Lung (tissue), 12 donors: ENCODE measurements around the gene CPLANE2. TPM values are rescaled to one million over a fixed set of nuclear protein-coding genes. Genes with fewer than 3 reads are reported as not detected.

Experiments used
- ATAC-seq: fragments of 200-7000 bp; cut with Tn5 transposase; one replicate; pipeline ENCODE4 v1.9.1; 2020; ENCODE audit warnings: moderate number of reproducible peaks; ENCODE audit not compliant: insufficient read depth, low FRiP score
- DNase-seq, 3 donors: peaks; one replicate each; pipeline ENCODE4 v3.0.0-alpha.2; 2013 to 2017
- H3K27ac ChIP-seq, 2 donors: one replicate each; pipeline ENCODE4 v1.5.1; 2013; ENCODE audit warnings: mild to moderate bottlenecking in 2 of 2, moderate library complexity in 2 of 2, control low read depth in 1 of 2, inconsistent platforms in 1 of 2, low read depth in 1 of 2, low read length in 1 of 2
- H3K27me3 ChIP-seq, 3 donors: one replicate each; pipeline ENCODE4 v1.5.1; 2013; ENCODE audit warnings: low read length in 2 of 3; ENCODE audit not compliant: control insufficient read depth in 3 of 3, insufficient read depth in 3 of 3
- H3K36me3 ChIP-seq, 4 donors: one replicate each; pipeline ENCODE4 v1.5.1; 2013; ENCODE audit warnings: low read length in 4 of 4, mild to moderate bottlenecking in 1 of 4, moderate library complexity in 1 of 4; ENCODE audit not compliant: control insufficient read depth in 4 of 4, insufficient read depth in 4 of 4
- H3K4me1 ChIP-seq, 5 donors: one replicate each; pipeline ENCODE4 v1.5.1; 2013; ENCODE audit warnings: low read length in 5 of 5, mild to moderate bottlenecking in 2 of 5, moderate library complexity in 1 of 5; ENCODE audit not compliant: control insufficient read depth in 5 of 5, insufficient read depth in 5 of 5
- H3K4me3 ChIP-seq: one replicate; pipeline ENCODE4 v1.5.1; 2013; ENCODE audit warnings: mild to moderate bottlenecking, control low read depth, moderate library complexity
- H3K9ac ChIP-seq, 2 donors: one replicate each; pipeline ENCODE4 v1.5.1; 2013; ENCODE audit warnings: low read length in 2 of 2, control low read depth in 1 of 2; ENCODE audit not compliant: insufficient read depth in 1 of 2
- H3K9me3 ChIP-seq, 4 donors: one replicate each; pipeline ENCODE4 v1.5.1; 2013; ENCODE audit warnings: low read length in 3 of 4, mild to moderate bottlenecking in 1 of 4, moderate library complexity in 1 of 4; ENCODE audit not compliant: control insufficient read depth in 4 of 4, insufficient read depth in 3 of 4
- CTCF ChIP-seq: IDR thresholded peaks from 2 replicates; pipeline ENCODE4 v1.5.1; 2012; ENCODE audit warnings: mild to moderate bottlenecking; ENCODE audit errors: control extremely low read depth, extremely low read depth
- WGBS, 2 donors: extraction: QIAGEN DNeasy Blood & Tissue Kit; methylation state at CpG; one replicate each; pipeline ENCODE4 v1.1.7; 2013; 5-methylcytosine and 5-hydroxymethylcytosine counted together
- polyA plus RNA-seq, 2 donors: library from polyadenylated mRNA; stranded (reverse); fragments of 200-250 nt; gene quantifications; one replicate each; pipeline ENCODE4 v1.2.1, GENCODE V29; 2013
- total RNA-seq, 2 donors: library from RNA; depleted of rRNA in 1 of 2; stranded (reverse); fragments of >200 nt in 1 of 2; gene quantifications; one replicate each; pipeline ENCODE4 v1.2.1, GENCODE V29; 2014 to 2021
- donor health status: control.
- donor health status: control.
- donor health status: Bipolar disorder and iron deficiency.
- donor health status: healthy.
- donor health status: DM: yes; HTN: yes; CAD: no.

CPLANE2 gene
- total and polyA plus RNA-seq, 4 donors = 4.5 to 13.7 (median 5.6) TPM

- ATAC-seq = peak; percentile 65
Observed at GRCh38 chr1:16243936-16244649, 7.1 kb upstream of the CPLANE2 start.

GRCh38 chr1:16243215-16243610 is 6.2 kb upstream of the CPLANE2 start:
- WGBS, 2 donors = 82% methylated on average over 8 of the region's 8 CpGs
- Histone ChIP-seq H3K27ac (no peak overlapping the region), H3K36me3 (peaks cover 0 to 2% (median 0%) of the 10 kb centered on the region in 4 donors), H3K4me1 (peaks cover 6 to 20% (median 9%) of the 10 kb centered on the region in 5 donors), H3K9ac (no peak overlapping the region), H3K27me3 (no peaks in the 10 kb centered on the region), H3K4me3 (no peak overlapping the region), H3K9me3 (no peaks in the 10 kb centered on the region)
- no peak for ATAC-seq
- TF ChIP-seq CTCF = no peak
- no peak for DNase-seq

More at GRCh38 chr1:16243936-16244649, 7.1 kb upstream of the CPLANE2 start:
- peak; percentile 92 for TF ChIP-seq CTCF
- no peak overlapping the region for H3K27ac ChIP-seq
- WGBS, 2 donors = 35% methylated on average over 8 of the region's 8 CpGs
- H3K9ac ChIP-seq = peak overlapping the region in 1 of 2 donors; percentile 36
- H3K36me3 ChIP-seq = peaks cover 0 to 2% (median 0%) of the 10 kb centered on the region in 4 donors
- no peak overlapping the region for H3K4me3 ChIP-seq
- no peaks in the 10 kb centered on the region for H3K9me3 ChIP-seq
- H3K4me1 ChIP-seq = peaks cover 9 to 29% (median 18%) of the 10 kb centered on the region in 5 donors
- peak; percentile 84 to 91 (median 90) for DNase-seq
- no peaks in the 10 kb centered on the region for H3K27me3 ChIP-seq

- Histone ChIP-seq H3K9me3 (no peaks in the 10 kb centered on the region), H3K36me3 (peaks cover 0 to 2% (median 0%) of the 10 kb centered on the region in 4 donors), H3K27ac (no peak overlapping the region), H3K4me1 (peaks cover 3 to 16% (median 5%) of the 10 kb centered on the region in 5 donors), H3K27me3 (no peaks in the 10 kb centered on the region), H3K4me3 (no peak overlapping the region), H3K9ac (no peak overlapping the region)
- ATAC-seq (no peak), DNase-seq (no peak)
- TF ChIP-seq CTCF = no peak
- 88 to 92% methylated on average over 17 of the region's 17 CpGs for WGBS, 2 donors
Observed at GRCh38 chr1:16242556-16243214, 5.7 kb upstream of the CPLANE2 start.
